UCSD-AML1 (cell line): Measurements from ENCODE around the gene PRAMEF1.
"Not testable (repeated sequence)": the region's sequence is repeated elsewhere in the genome, so short reads cannot be mapped to it uniquely, and the experiment has no call there.

Source experiments
- DNase-seq: peaks from one replicate; lab custom pipeline; 2025; ENCODE audit not compliant: unreplicated experiment; lab: John Stamatoyannopoulos, UW

PRAMEF1 gene

GRCh38 chr1:12791097-12791496 is at the start of gene PRAMEF1:
PRAMEF1 (plus strand) TSS chr1:12791397; CDS start chr1:12793228, 1,831 bp downstream.
- DNase-seq: not testable (repeated sequence)

- no peak for DNase-seq
Measured at GRCh38 chr1:12741946-12742345, 49.3 kb upstream of the PRAMEF1 start.

GRCh38 chr1:12745126-12745991 is 45.8 kb upstream of the PRAMEF1 start:
- DNase-seq: no peak

- no peak for DNase-seq
Measured at GRCh38 chr1:12745992-12746323, 45.2 kb upstream of the PRAMEF1 start, which contains the start of gene CFAP107. CFAP107 (plus strand) TSS chr1:12746200; CDS start chr1:12746431, 231 bp downstream.

GRCh38 chr1:12748778-12749355 is 42.3 kb upstream of the PRAMEF1 start:
- DNase-seq: no peak

- no peak for DNase-seq
Measured at GRCh38 chr1:12754738-12755137, 36.5 kb upstream of the PRAMEF1 start.

- no peak for DNase-seq
Measured at GRCh38 chr1:12756273-12756672, 34.9 kb upstream of the PRAMEF1 start.

GRCh38 chr1:12756768-12757413 is 34.3 kb upstream of the PRAMEF1 start:
- DNase-seq: no peak

- no peak for DNase-seq
Measured at GRCh38 chr1:12757836-12758235, 33.4 kb upstream of the PRAMEF1 start.

- no peak for DNase-seq
Measured at GRCh38 chr1:12760256-12760795, 30.9 kb upstream of the PRAMEF1 start.

GRCh38 chr1:12761781-12762180 is 29.4 kb upstream of the PRAMEF1 start:
- DNase-seq: no peak

GRCh38 chr1:12762766-12763165 is 28.4 kb upstream of the PRAMEF1 start:
- no peak for DNase-seq

- DNase-seq: no peak
Measured at GRCh38 chr1:12763479-12763878, 27.7 kb upstream of the PRAMEF1 start.

- no peak for DNase-seq
Measured at GRCh38 chr1:12764016-12764415, 27.2 kb upstream of the PRAMEF1 start.

GRCh38 chr1:12769031-12769430 is 22.2 kb upstream of the PRAMEF1 start:
- no peak for DNase-seq

GRCh38 chr1:12769976-12770505 is 21.2 kb upstream of the PRAMEF1 start:
- no peak for DNase-seq

- DNase-seq: no peak
Measured at GRCh38 chr1:12770620-12771019, 20.6 kb upstream of the PRAMEF1 start.

GRCh38 chr1:12771186-12771585 is 20.0 kb upstream of the PRAMEF1 start:
- no peak for DNase-seq

GRCh38 chr1:12772520-12772919 is 18.7 kb upstream of the PRAMEF1 start:
- no peak for DNase-seq

GRCh38 chr1:12773438-12773837 is 17.8 kb upstream of the PRAMEF1 start, which contains the start of gene PRAMEF12:
PRAMEF12 (plus strand) TSS chr1:12773738; CDS start chr1:12774868, 1,130 bp downstream.
- DNase-seq: no peak

- no peak for DNase-seq
Measured at GRCh38 chr1:12774801-12775345, 16.3 kb upstream of the PRAMEF1 start.
